HepG2 (cell line): ENCODE data around the gene TENM3. TPM values are rescaled to one million over a fixed set of nuclear protein-coding genes. Genes with fewer than 3 reads are reported as not detected.

Source experiments
- ATAC-seq: fragments of 200-7000 bp; cut with Tn5 transposase; 3 replicates; pipeline ENCODE4 v1.9.1; 2020; ENCODE audit warnings: mild to moderate bottlenecking, moderate library complexity
- BruUV-seq: library from RNA; stranded (reverse); fragments of 400-500 nt; replicated peaks from 2 replicates; lab custom pipeline; 2021; lab: Mats Ljungman, UMichigan
- CTCF ChIA-PET: fragments of 300-600 bp; formaldehyde crosslinking; extraction: SDS; loops from one replicate; lab custom pipeline; 2021; ENCODE audit warnings: low total read pairs, inconsistent platforms, low intra/inter-chr PET ratio; lab: Yijun Ruan, JAX
- POLR2A ChIA-PET: fragments of 350-600 bp; sonication (Branson Sonifier 250); formaldehyde crosslinking; loops from one replicate; lab custom pipeline; 2020; ENCODE audit warnings: antibody characterized with exemption, inconsistent platforms; lab: Yijun Ruan, JAX
- DNase-seq: peaks from one replicate; pipeline ENCODE4 v3.0.0-alpha.2; 2015; ENCODE audit warnings: low spot score
- FAIRE-seq: peaks from 3 replicates; lab custom pipeline; 2011; peaks lifted over from hg19 to GRCh38; lab: Jason Lieb, UNC
- H2AFZ ChIP-seq: one replicate; pipeline ENCODE4 v1.6.1; 2011; ENCODE audit warnings: low read length, inconsistent platforms
- H3K27ac ChIP-seq: fragments of 300-600 bp; 3 replicates; pipeline ENCODE4 v1.8.0; 2011; ENCODE audit warnings: mixed run types, mild to moderate bottlenecking, mixed read lengths, low read length, inconsistent platforms; ENCODE audit not compliant: insufficient read depth; ENCODE audit errors: extremely low read length
- H3K27me3 ChIP-seq, 2 experiments: fragments of 200-600 bp in 1 of 2; 2 replicates in 1 of 2; 3 replicates in 1 of 2; pipeline versions ENCODE4 v1.6.0 to v1.8.0; 2011; ENCODE audit warnings: low read length in 2 of 2, mild to moderate bottlenecking in 2 of 2, moderate library complexity in 2 of 2, inconsistent platforms in 1 of 2; ENCODE audit not compliant: insufficient read depth in 2 of 2, control insufficient read depth in 1 of 2
- H3K36me3 ChIP-seq, 2 experiments: fragments of 200-600 bp in 1 of 2; replicated peaks in 1 of 2; 2 replicates in 1 of 2; 3 replicates in 1 of 2; pipeline versions ENCODE4 v1.5.1 to v1.8.0; 2011; ENCODE audit warnings: low read length in 2 of 2, inconsistent platforms in 1 of 2; ENCODE audit not compliant: insufficient read depth in 2 of 2, control insufficient read depth in 1 of 2
- H3K4me1 ChIP-seq: 2 replicates; pipeline ENCODE4 v1.5.1; 2012; ENCODE audit warnings: low read length, inconsistent platforms; ENCODE audit not compliant: insufficient read depth
- H3K4me2 ChIP-seq: 2 replicates; pipeline ENCODE4 v1.6.0; 2011; ENCODE audit warnings: low read depth, low read length, inconsistent platforms
- H3K4me3 ChIP-seq, 3 experiments: fragments of 200-600 bp in 1 of 3; sonication (generic), shearing (Covaris generic) in 1 of 3; replicated peaks in 1 of 3; 2 replicates each; pipeline ENCODE4 v1.5.1; 2011 to 2016; ENCODE audit warnings: low read length in 3 of 3, inconsistent platforms in 2 of 3, low read depth in 2 of 3, mild to moderate bottlenecking in 2 of 3, control low read depth in 1 of 3, mixed read lengths in 1 of 3; ENCODE audit not compliant: insufficient read depth in 1 of 3
- H3K79me2 ChIP-seq: one replicate; pipeline ENCODE4 v1.6.1; 2011; ENCODE audit warnings: low read length, inconsistent platforms; ENCODE audit not compliant: insufficient read depth
- H3K9ac ChIP-seq: 2 replicates; pipeline ENCODE4 v1.6.0; 2011; ENCODE audit warnings: mild to moderate bottlenecking, low read depth, low read length, inconsistent platforms; ENCODE audit not compliant: insufficient read depth
- H3K9me3 ChIP-seq: 2 replicates; pipeline ENCODE4 v1.5.1; 2012; ENCODE audit warnings: mild to moderate bottlenecking, low read length
- H4K20me1 ChIP-seq: 2 replicates; pipeline ENCODE4 v1.6.0; 2011; ENCODE audit warnings: inconsistent platforms, mild to moderate bottlenecking, low read length, moderate library complexity; ENCODE audit not compliant: insufficient read depth
- CHCHD3 ChIP-seq: sonication (generic); formaldehyde crosslinking; IDR thresholded peaks from 2 replicates; pipeline ENCODE4 v1.8.0; 2022; ENCODE audit warnings: mild to moderate bottlenecking, missing genetic modification reagents, moderate library complexity
- HNF1A ChIP-seq, 2 experiments: sonication (generic) in 1 of 2; formaldehyde crosslinking in 1 of 2; IDR thresholded peaks; 2 replicates each; pipeline versions ENCODE4 v1.4.0 to v1.6.1; 2016 to 2020; ENCODE audit warnings: borderline replicate concordance in 1 of 2, low read depth in 1 of 2, mild to moderate bottlenecking in 1 of 2, missing genetic modification reagents in 1 of 2
- KDM6A ChIP-seq: IDR thresholded peaks from 2 replicates; pipeline ENCODE4 v1.6.1; 2016; ENCODE audit warnings: low read depth
- MTERF4 ChIP-seq: sonication (generic); formaldehyde crosslinking; IDR thresholded peaks from 2 replicates; pipeline ENCODE4 v1.8.0; 2023; ENCODE audit warnings: mild to moderate bottlenecking, missing genetic modification reagents
- MYC ChIP-seq: sonication (generic); formaldehyde crosslinking; IDR thresholded peaks from 2 replicates; pipeline ENCODE4 v1.9.0; 2021; ENCODE audit warnings: missing genetic modification reagents, borderline replicate concordance
- NFE2 ChIP-seq: sonication (generic); formaldehyde crosslinking; IDR thresholded peaks from 2 replicates; pipeline ENCODE4 v1.4.0; 2020; ENCODE audit warnings: missing genetic modification reagents
- PAX8 ChIP-seq: sonication (generic); formaldehyde crosslinking; IDR thresholded peaks from 2 replicates; pipeline ENCODE4 v1.8.0; 2022; ENCODE audit warnings: mild to moderate bottlenecking, missing genetic modification reagents, borderline replicate concordance
- RERE ChIP-seq: IDR thresholded peaks from 2 replicates; pipeline ENCODE4 v1.6.1; 2016; ENCODE audit warnings: low read depth, missing genetic modification reagents, missing compliant biosample characterization
- REXO4 ChIP-seq: sonication (generic); formaldehyde crosslinking; IDR thresholded peaks from 2 replicates; pipeline ENCODE4 v1.8.0; 2022; ENCODE audit warnings: missing genetic modification reagents, mild to moderate bottlenecking, borderline replicate concordance
- SETDB1 ChIP-seq: sonication (generic); formaldehyde crosslinking; IDR thresholded peaks from 2 replicates; pipeline ENCODE4 v1.5.1; 2020; ENCODE audit warnings: missing genetic modification reagents, mild to moderate bottlenecking, borderline replicate concordance
- ZNF224 ChIP-seq: sonication (generic); formaldehyde crosslinking; IDR thresholded peaks from 2 replicates; pipeline ENCODE4 v1.5.0; 2020; ENCODE audit warnings: mild to moderate bottlenecking, missing genetic modification reagents
- ZNF292 ChIP-seq: sonication (generic); formaldehyde crosslinking; IDR thresholded peaks from 2 replicates; pipeline ENCODE4 v1.8.1; 2022; ENCODE audit warnings: mild to moderate bottlenecking, low read depth, missing genetic modification reagents, borderline replicate concordance
- ZNF431 ChIP-seq: sonication (generic); formaldehyde crosslinking; IDR thresholded peaks from 2 replicates; pipeline ENCODE4 v1.9.0; 2022; ENCODE audit warnings: missing genetic modification reagents, low read depth, mild to moderate bottlenecking, borderline replicate concordance
- ZNF773 ChIP-seq: sonication (generic); formaldehyde crosslinking; IDR thresholded peaks from 2 replicates; pipeline ENCODE4 v1.4.0; 2020; ENCODE audit warnings: missing genetic modification reagents, borderline replicate concordance
- whole genome bisulfite sequencing: methylation state at CpG from one replicate; pipeline ENCODE4 v1.1.6; 2017; ENCODE audit warnings: low lambda C conversion rate; 5-methylcytosine and 5-hydroxymethylcytosine counted together
- in situ Hi-C: cut with HindIII; loops from 2 replicates; pipeline ENCODE4 v1.10.0; 2017; ENCODE audit warnings: low pct_unique_long_range_greater_than_20kb; ENCODE audit not compliant: extremely low pct_ligation_motif_present
- intact Hi-C: fragments of 100-400 bp; cut with micrococcal nuclease; formaldehyde crosslinking; loops from one replicate; pipeline ENCODE4 v1.10.0; 2022; ENCODE audit not compliant: unreplicated experiment
- polyA plus RNA-seq, 8 experiments: library from polyadenylated mRNA; depleted of rRNA in 3 of 8; stranded (reverse) in 7 of 8; unstranded in 1 of 8; fragments of >200 nt; fragmentation: Illumina TruSeq in 4 of 8; extraction: Trizol in 4 of 8; gene quantifications; 2 replicates each; pipeline versions ENCODE4 v1.2.1 to v1.2.3, GENCODE V29; 2011 to 2016; ENCODE audit warnings: low read depth in 4 of 8, missing spikeins in 1 of 8, mixed read lengths in 1 of 8; ENCODE audit not compliant: insufficient read depth in 1 of 8
- total RNA-seq, 5 experiments: library from RNA; depleted of rRNA; stranded (reverse); fragments of >200 nt; fragmentation: Illumina TruSeq; extraction: Trizol; gene quantifications; 2 replicates each; pipeline ENCODE4 v1.2.3, GENCODE V29; 2016; ENCODE audit warnings: low read depth in 1 of 5

TENM3 gene
- total and polyA plus RNA-seq, 2 of the 13 experiments (the other 11 are each of a cell fraction or from before 2014, with no cell fraction given), result 0.04 TPM; not detected in 1

- WGBS, result 53% methylated on average over 3 of the region's 9 CpGs
- Histone ChIP-seq H3K4me3 (no peak overlapping the region), H2AFZ (no peak overlapping the region), H3K9me3 (no peaks in the 10 kb centered on the region), H3K9ac (no peak overlapping the region), H3K4me1 (no peaks in the 10 kb centered on the region), H3K27ac (no peak overlapping the region), H3K36me3 (no peaks in the 10 kb centered on the region), H3K27me3 (peaks cover 0 to 19% of the 10 kb centered on the region in 2 experiments; a peak in 3 of 5 replicates), H4K20me1 (no peaks in the 10 kb centered on the region), H3K4me2 (no peak overlapping the region), H3K79me2 (no peaks in the 10 kb centered on the region)
- BruUV-seq, result no TSS peak
- DNase-seq, result no peak
- CTCF ChIA-PET, result no interaction called here
- intact Hi-C loops (no loop called here), in situ Hi-C loops (no loop called here)
- POLR2A ChIA-PET, result no interaction called here
- ATAC-seq, result no peak
- no peak for FAIRE-seq
- TF ChIP-seq KDM6A (no peak), SETDB1 (CRISPR knock-in tag) (no peak), ZNF292 (CRISPR knock-in tag) (no peak), MYC (CRISPR knock-in tag) (no peak), ZNF224 (CRISPR knock-in tag) (no peak), ZNF431 (CRISPR knock-in tag) (no peak), MTERF4 (no peak), NFE2 (no peak), CHCHD3 (CRISPR knock-in tag) (no peak), ZNF773 (CRISPR knock-in tag) (no peak), PAX8 (CRISPR knock-in tag) (no peak), REXO4 (CRISPR knock-in tag) (no peak), RERE (no peak), HNF1A (IDR thresholded peaks at IDR 0.05; ENCODE audit: low read depth) (no peak), HNF1A (CRISPR knock-in tag; IDR thresholded peaks at IDR 0.05; ENCODE audit: borderline replicate concordance) (no peak)
Observed at GRCh38 chr4:182839256-182839655, 596.1 kb downstream of the TENM3 start.
